ENCODE data around the gene ZYX.

ZYX gene

DNA sequence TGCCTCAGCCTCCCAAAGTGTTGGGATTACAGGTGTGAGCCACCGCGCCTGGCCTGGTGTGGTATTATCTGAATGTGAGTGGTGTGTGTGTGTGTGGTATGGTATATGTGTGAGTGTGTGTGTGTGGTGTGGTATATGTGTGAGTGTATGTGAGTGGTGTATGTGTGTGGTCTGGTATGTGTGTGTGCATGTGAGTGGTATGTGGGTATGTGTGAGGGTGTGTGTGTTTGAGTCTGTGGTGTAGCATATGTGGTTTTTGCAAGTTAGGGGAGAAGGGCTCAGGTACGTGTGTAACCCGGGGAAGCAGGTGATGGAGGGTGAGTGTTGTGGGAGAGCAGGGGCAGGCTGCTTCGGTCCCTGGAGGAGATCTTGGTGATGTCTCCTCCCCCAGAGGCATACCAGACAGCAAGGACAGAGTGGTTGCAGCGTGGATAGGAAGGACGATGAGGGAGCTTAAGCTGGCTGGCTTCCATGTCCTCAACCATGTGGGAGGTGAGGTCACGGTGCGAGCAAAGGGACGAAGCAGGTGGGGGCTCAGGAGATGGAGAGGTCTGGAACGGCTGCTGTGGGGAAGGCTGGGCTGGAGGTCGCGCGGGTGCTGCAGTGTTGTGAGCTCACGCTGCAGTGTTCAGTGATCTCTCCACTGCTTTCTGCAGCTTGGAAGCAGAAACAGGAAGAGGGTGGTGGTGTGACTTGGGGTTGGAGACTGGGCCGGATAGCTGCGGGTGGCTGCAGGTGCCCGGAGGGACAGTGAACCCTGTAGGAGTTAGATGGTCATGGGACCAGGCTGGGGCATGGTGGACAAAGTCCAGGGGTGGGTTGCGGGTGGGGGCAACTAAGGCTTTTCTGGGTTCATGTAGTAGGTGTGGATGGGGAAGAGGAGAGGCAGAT lies 5.0 kb downstream of the ZYX start:
- DNase-seq: peak; percentile 44
- Histone ChIP-seq H3K4me1 (no peaks in the 10 kb centered on the region; the same call in none of the 2 replicates), H3K36me3 (peaks cover 35% of the 10 kb centered on the region), H3K9me3 (no peaks in the 10 kb centered on the region), H3K27me3 (no peaks in the 10 kb centered on the region), H3K4me3 (ENCODE audit: low read depth, low read length) (no peak overlapping the region)
- TF ChIP-seq, protein P1, sequence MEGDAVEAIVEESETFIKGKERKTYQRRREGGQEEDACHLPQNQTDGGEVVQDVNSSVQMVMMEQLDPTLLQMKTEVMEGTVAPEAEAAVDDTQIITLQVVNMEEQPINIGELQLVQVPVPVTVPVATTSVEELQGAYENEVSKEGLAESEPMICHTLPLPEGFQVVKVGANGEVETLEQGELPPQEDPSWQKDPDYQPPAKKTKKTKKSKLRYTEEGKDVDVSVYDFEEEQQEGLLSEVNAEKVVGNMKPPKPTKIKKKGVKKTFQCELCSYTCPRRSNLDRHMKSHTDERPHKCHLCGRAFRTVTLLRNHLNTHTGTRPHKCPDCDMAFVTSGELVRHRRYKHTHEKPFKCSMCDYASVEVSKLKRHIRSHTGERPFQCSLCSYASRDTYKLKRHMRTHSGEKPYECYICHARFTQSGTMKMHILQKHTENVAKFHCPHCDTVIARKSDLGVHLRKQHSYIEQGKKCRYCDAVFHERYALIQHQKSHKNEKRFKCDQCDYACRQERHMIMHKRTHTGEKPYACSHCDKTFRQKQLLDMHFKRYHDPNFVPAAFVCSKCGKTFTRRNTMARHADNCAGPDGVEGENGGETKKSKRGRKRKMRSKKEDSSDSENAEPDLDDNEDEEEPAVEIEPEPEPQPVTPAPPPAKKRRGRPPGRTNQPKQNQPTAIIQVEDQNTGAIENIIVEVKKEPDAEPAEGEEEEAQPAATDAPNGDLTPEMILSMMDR (IDR thresholded peaks at IDR 0.05; ENCODE audit: low read depth, low read length): no peak

DNA sequence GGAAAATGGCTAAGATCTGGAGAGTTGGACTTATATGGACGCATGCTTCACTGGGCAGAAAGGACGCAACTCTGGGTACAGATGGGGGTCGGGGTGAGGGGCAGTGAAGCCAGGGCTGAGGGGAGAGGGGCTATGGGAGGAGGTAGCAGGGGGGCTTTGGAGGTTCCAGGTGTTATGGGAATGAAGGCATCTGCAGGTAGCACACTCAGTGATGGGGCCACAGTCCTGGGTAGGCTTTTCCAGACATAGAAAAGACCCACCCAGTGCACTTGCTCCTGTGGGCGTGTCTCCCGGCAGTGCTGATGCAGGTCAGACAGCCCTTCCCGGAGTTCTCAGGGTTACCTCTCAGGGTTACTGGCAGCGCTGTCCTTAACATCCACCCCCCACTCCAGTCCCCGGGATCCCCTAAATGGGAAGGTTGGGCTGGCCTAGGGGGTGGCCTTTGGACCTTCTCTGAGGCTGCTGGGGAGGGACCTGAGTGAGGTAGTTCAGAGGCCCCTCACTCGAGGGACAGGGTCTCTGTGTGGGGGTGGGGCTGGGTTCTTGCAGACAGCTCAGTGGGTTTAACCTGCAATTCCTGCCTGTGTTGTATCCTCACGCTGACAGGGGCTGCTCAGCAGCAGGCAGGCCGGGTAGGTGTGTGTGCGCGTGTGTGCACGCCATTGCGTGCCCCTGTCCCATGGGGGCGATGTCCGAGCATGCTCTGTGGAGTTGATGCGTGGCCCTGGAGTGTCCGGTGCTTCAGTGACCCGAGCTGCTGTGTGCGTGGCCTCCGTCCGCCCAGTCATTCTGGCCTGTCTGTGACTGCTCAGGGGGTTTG lies 6.2 kb downstream of the ZYX start:
- TF ChIP-seq, protein P1 (IDR thresholded peaks at IDR 0.05; ENCODE audit: low read depth, low read length): peak; percentile 18; the same call in 1 of the 2 replicates
- Histone ChIP-seq H3K4me1 (no peaks in the 10 kb centered on the region; the same call in none of the 2 replicates), H3K4me3 (ENCODE audit: low read depth, low read length) (no peak overlapping the region), H3K27me3 (no peaks in the 10 kb centered on the region), H3K9me3 (no peaks in the 10 kb centered on the region), H3K36me3 (peaks cover 43% of the 10 kb centered on the region)
- no peak for DNase-seq

DNA sequence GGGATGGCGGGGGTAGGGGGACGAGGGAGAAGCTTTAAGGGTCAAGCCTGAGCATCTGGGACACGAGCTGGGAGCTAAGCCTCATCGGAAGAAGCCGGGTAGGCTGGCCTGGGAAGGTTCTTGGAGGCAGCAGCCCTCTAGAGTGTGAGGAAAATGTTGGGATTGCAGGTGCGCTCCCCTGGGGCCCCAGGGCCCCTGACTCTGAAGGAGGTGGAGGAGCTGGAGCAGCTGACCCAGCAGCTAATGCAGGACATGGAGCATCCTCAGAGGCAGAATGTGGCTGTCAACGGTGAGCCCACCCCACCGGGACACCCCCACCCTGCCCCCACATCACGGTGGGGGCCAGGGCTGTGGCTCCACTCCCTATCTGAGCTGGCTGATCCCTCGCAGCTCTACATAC lies 6.9 kb downstream of the ZYX start:
- H3K36me3 ChIP-seq: peaks cover 38% of the 10 kb centered on the region
- no peaks in the 10 kb centered on the region for H3K9me3 ChIP-seq
- peaks cover 1% of the 10 kb centered on the region; the same call in 1 of the 2 replicates for H3K4me1 ChIP-seq
- TF ChIP-seq, protein P1 (IDR thresholded peaks at IDR 0.05; ENCODE audit: low read depth, low read length): no peak
- H3K27me3 ChIP-seq: no peaks in the 10 kb centered on the region
- no peak for DNase-seq
- H3K4me3 ChIP-seq (ENCODE audit: low read depth, low read length): no peak overlapping the region

DNA sequence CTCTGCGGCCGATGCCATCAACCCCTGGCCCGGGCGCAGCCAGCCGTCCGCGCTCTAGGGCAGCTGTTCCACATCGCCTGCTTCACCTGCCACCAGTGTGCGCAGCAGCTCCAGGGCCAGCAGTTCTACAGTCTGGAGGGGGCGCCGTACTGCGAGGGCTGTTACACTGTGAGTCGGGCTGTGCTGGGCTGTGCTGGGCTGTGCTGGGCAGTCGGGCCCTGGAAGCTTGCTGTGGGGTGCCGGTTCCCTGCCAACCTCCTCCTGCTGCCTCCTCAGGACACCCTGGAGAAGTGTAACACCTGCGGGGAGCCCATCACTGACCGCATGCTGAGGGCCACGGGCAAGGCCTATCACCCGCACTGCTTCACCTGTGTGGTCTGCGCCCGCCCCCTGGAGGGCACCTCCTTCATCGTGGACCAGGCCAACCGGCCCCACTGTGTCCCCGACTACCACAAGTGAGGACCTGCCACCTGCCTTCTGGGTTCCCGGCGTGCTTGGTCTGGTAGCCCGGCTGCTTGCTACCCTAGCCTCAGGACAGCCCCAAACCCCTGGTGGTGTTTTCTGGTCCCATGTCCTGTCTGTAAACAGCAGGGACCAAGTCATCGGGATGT lies 7.5 kb downstream of the ZYX start:
- H3K9me3 ChIP-seq: no peaks in the 10 kb centered on the region
- no peaks in the 10 kb centered on the region for H3K27me3 ChIP-seq
- no peak overlapping the region for H3K4me3 ChIP-seq (ENCODE audit: low read depth, low read length)
- H3K4me1 ChIP-seq: peaks cover 6% of the 10 kb centered on the region; the same call in 1 of the 2 replicates
- peaks cover 35% of the 10 kb centered on the region for H3K36me3 ChIP-seq
- TF ChIP-seq, protein P1 (IDR thresholded peaks at IDR 0.05; ENCODE audit: low read depth, low read length): no peak
- DNase-seq: no peak

DNA sequence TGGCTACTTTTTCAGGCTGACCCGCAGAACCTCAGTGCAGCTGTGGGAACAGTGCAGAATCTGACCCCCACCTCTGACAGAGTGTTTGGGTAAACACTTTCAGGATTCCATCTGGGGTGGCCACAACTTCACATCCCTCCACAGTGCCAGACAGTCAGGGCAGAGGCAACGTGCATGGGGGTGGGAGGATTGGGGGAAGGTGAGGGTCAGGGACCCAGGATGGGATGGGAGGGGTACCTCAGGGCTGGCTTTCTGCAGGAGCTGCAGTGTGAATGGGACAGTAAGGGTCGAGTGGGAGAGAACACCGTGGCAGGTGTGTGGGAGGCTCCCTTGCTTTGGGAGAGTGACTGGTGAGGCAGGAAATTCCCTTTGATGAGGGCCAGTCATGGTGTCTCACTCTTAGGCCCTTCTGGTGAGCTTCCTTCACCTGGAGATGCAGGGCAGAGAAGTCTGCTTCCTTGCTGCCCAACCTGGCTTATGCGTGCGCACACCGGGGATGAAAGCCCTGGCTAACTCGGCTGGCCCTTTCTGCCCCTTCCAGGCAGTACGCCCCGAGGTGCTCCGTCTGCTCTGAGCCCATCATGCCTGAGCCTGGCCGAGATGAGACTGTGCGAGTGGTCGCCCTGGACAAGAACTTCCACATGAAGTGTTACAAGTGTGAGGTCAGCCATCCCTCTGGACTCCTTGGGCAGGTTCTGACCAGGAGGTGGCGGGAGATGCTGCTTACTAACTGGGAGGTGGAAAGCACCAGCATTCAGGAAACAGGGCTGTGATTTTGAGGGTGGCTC lies 8.4 kb downstream of the ZYX start:
- peaks cover 33% of the 10 kb centered on the region for H3K36me3 ChIP-seq
- H3K4me1 ChIP-seq: peaks cover 6% of the 10 kb centered on the region; the same call in 1 of the 2 replicates
- no peaks in the 10 kb centered on the region for H3K9me3 ChIP-seq
- TF ChIP-seq, protein P1 (IDR thresholded peaks at IDR 0.05; ENCODE audit: low read depth, low read length): no peak
- H3K27me3 ChIP-seq: no peaks in the 10 kb centered on the region
- H3K4me3 ChIP-seq (ENCODE audit: low read depth, low read length): no peak overlapping the region
- DNase-seq: no peak

Data from BE2C (cell line).